Esophagus muscularis mucosa (tissue), 3 donors: ENCODE measurements around the gene MPP2.

Experiments
- POLR2A ChIP-seq: fragments of 450-650 bp; IDR thresholded peaks from one replicate; pipeline ENCODE4 v1.6.1; 2017; ENCODE audit warnings: antibody characterized with exemption, moderate library complexity, mild to moderate bottlenecking, low read depth
- TF ChIP-seq, protein P1 (sequence below), 3 experiments: fragments of 200-600 bp in 2 of 3; fragments of 450-650 bp in 1 of 3; sonication (generic) in 2 of 3; IDR thresholded peaks; one replicate each; pipeline ENCODE4 v1.5.1; 2017 to 2019; ENCODE audit warnings: antibody characterized with exemption in 3 of 3, mild to moderate bottlenecking in 2 of 3, moderate library complexity in 1 of 3

DNA sequence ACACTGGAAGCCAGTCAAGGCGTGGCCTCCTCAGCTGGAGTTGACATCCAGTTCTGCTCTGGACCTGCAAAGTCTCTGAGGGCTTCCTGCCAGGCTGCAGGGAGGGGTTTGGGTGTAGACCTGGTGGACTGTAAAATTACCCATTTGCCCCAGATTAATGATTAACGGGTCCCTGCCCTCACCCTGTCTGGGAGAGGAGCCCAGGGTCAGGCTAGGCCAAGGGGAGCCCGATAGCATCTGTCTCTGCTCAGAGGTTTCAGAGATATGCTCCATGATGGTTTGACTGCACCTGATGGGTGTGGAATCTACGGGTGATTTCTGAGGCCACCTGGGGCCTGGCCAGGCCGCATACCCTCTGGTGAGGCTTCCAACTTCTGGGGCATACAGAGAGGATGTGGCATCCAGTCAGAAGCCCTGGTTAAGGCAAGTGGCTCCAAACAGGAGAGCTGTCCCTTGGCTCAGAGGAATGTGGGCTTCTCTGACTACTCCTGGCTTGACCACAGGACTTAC lies 23.8 kb upstream of the MPP2 start:
- TF ChIP-seq, protein P1, sequence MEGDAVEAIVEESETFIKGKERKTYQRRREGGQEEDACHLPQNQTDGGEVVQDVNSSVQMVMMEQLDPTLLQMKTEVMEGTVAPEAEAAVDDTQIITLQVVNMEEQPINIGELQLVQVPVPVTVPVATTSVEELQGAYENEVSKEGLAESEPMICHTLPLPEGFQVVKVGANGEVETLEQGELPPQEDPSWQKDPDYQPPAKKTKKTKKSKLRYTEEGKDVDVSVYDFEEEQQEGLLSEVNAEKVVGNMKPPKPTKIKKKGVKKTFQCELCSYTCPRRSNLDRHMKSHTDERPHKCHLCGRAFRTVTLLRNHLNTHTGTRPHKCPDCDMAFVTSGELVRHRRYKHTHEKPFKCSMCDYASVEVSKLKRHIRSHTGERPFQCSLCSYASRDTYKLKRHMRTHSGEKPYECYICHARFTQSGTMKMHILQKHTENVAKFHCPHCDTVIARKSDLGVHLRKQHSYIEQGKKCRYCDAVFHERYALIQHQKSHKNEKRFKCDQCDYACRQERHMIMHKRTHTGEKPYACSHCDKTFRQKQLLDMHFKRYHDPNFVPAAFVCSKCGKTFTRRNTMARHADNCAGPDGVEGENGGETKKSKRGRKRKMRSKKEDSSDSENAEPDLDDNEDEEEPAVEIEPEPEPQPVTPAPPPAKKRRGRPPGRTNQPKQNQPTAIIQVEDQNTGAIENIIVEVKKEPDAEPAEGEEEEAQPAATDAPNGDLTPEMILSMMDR (IDR thresholded peaks at IDR 0.05) = no peak
- TF ChIP-seq POLR2A = no peak
